Measurements from ENCODE around the gene ZNF280D.

DNA sequence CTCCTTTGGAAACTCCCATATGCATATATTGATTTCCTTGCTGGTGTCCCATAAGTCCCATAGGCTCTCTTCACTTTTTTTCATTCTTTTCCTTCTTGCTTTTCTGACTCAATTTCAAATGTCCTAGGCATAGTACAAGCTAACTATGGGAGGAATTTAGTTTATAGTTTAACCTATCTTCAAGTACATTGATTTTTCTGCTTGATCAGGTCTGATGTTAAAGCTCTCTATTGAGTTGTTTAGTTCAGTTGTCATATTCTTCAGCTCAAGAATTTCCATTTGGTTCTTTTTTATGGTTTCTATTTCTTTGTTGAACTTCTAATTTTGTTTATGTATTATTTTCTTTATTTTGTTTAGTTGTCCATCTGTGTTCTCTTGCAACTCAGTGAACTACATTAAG lies 147.1 kb downstream of the ZNF280D start:
- TF ChIP-seq POLR2AphosphoS5 (IDR thresholded peaks at IDR 0.05; ENCODE audit: low read depth, low read length) = no peak
- TF ChIP-seq, protein P1, sequence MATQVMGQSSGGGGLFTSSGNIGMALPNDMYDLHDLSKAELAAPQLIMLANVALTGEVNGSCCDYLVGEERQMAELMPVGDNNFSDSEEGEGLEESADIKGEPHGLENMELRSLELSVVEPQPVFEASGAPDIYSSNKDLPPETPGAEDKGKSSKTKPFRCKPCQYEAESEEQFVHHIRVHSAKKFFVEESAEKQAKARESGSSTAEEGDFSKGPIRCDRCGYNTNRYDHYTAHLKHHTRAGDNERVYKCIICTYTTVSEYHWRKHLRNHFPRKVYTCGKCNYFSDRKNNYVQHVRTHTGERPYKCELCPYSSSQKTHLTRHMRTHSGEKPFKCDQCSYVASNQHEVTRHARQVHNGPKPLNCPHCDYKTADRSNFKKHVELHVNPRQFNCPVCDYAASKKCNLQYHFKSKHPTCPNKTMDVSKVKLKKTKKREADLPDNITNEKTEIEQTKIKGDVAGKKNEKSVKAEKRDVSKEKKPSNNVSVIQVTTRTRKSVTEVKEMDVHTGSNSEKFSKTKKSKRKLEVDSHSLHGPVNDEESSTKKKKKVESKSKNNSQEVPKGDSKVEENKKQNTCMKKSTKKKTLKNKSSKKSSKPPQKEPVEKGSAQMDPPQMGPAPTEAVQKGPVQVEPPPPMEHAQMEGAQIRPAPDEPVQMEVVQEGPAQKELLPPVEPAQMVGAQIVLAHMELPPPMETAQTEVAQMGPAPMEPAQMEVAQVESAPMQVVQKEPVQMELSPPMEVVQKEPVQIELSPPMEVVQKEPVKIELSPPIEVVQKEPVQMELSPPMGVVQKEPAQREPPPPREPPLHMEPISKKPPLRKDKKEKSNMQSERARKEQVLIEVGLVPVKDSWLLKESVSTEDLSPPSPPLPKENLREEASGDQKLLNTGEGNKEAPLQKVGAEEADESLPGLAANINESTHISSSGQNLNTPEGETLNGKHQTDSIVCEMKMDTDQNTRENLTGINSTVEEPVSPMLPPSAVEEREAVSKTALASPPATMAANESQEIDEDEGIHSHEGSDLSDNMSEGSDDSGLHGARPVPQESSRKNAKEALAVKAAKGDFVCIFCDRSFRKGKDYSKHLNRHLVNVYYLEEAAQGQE (IDR thresholded peaks at IDR 0.05; ENCODE audit: insufficient read depth in 1 of 2, low read depth in 2 of 2, low read length in 1 of 2) = no peak
- TF ChIP-seq, protein P2, sequence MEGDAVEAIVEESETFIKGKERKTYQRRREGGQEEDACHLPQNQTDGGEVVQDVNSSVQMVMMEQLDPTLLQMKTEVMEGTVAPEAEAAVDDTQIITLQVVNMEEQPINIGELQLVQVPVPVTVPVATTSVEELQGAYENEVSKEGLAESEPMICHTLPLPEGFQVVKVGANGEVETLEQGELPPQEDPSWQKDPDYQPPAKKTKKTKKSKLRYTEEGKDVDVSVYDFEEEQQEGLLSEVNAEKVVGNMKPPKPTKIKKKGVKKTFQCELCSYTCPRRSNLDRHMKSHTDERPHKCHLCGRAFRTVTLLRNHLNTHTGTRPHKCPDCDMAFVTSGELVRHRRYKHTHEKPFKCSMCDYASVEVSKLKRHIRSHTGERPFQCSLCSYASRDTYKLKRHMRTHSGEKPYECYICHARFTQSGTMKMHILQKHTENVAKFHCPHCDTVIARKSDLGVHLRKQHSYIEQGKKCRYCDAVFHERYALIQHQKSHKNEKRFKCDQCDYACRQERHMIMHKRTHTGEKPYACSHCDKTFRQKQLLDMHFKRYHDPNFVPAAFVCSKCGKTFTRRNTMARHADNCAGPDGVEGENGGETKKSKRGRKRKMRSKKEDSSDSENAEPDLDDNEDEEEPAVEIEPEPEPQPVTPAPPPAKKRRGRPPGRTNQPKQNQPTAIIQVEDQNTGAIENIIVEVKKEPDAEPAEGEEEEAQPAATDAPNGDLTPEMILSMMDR (IDR thresholded peaks at IDR 0.05) = no peak
- TF ChIP-seq SIN3A (IDR thresholded peaks at IDR 0.05; ENCODE audit: borderline replicate concordance, insufficient read depth, low read depth, low read length) = no peak

Measured in Panc1 (cell line).